GM23338 (cell line): ENCODE results near the gene SLC29A4. TPM values are rescaled to one million over a fixed set of nuclear protein-coding genes. Genes with fewer than 3 reads are reported as not detected.

Source experiments
- ATAC-seq: fragments of 200-7000 bp; cut with Tn5 transposase; 3 replicates; pipeline ENCODE4 v1.9.1; 2020
- DNase-seq: peaks from one replicate; pipeline ENCODE4 v3.0.0-alpha.2; 2015; ENCODE audit warnings: low spot score
- H2AFZ ChIP-seq: fragments of 200-600 bp; sonication (generic); 2 replicates; pipeline ENCODE4 v1.8.0; 2016; ENCODE audit warnings: antibody characterized with exemption, mild to moderate bottlenecking, moderate library complexity
- H3F3A ChIP-seq: fragments of 200-600 bp; sonication (generic); replicated peaks from 2 replicates; pipeline ENCODE4 v1.8.0; 2017; ENCODE audit warnings: antibody characterized with exemption, mixed run types, low read depth
- H3K27ac ChIP-seq: fragments of 200-600 bp; sonication (generic); 2 replicates; pipeline ENCODE4 v1.6.1; 2016; ENCODE audit warnings: low read depth
- H3K27me3 ChIP-seq: fragments of 200-600 bp; sonication (generic); 2 replicates; pipeline ENCODE4 v1.8.0; 2016; ENCODE audit warnings: mild to moderate bottlenecking, mixed run types, moderate library complexity; ENCODE audit not compliant: insufficient read depth
- H3K36me3 ChIP-seq: fragments of 200-600 bp; sonication (generic); 2 replicates; pipeline ENCODE4 v1.8.0; 2016; ENCODE audit warnings: mild to moderate bottlenecking; ENCODE audit not compliant: insufficient read depth
- H3K4me1 ChIP-seq: fragments of 200-600 bp; sonication (generic); 2 replicates; pipeline ENCODE4 v1.8.0; 2016; ENCODE audit warnings: mild to moderate bottlenecking, moderate library complexity; ENCODE audit not compliant: insufficient read depth
- H3K4me2 ChIP-seq: fragments of 200-600 bp; sonication (generic); 2 replicates; pipeline ENCODE4 v1.7.1; 2017; ENCODE audit warnings: mixed run types
- H3K4me3 ChIP-seq: fragments of 200-600 bp; sonication (generic); 2 replicates; pipeline ENCODE4 v1.6.1; 2016; ENCODE audit warnings: mixed run types
- H3K79me2 ChIP-seq: fragments of 200-600 bp; sonication (generic); replicated peaks from 2 replicates; pipeline ENCODE4 v1.8.0; 2017; ENCODE audit warnings: mild to moderate bottlenecking; ENCODE audit not compliant: insufficient read depth
- H3K9me2 ChIP-seq: fragments of 200-600 bp; sonication (generic); 2 replicates; pipeline ENCODE4 v1.8.0; 2017; ENCODE audit not compliant: insufficient read depth
- H4K20me1 ChIP-seq: fragments of 200-600 bp; sonication (generic); replicated peaks from 2 replicates; pipeline ENCODE4 v1.8.0; 2017; ENCODE audit warnings: mild to moderate bottlenecking; ENCODE audit not compliant: insufficient read depth
- H3K27ac Mint-ChIP-seq: 2 replicates; pipeline ENCODE4 v1.8.0; 2020; ENCODE audit warnings: inconsistent platforms, mild to moderate bottlenecking, moderate library complexity, mixed read lengths
- H3K27me3 Mint-ChIP-seq: 3 replicates; pipeline ENCODE4 v1.8.0; 2022; ENCODE audit warnings: low read depth, mild to moderate bottlenecking, moderate library complexity, mixed read lengths, inconsistent platforms; ENCODE audit not compliant: insufficient read depth, poor library complexity
- H3K36me3 Mint-ChIP-seq: 3 replicates; pipeline ENCODE4 v1.8.0; 2021; ENCODE audit warnings: low read depth, mild to moderate bottlenecking, inconsistent platforms, moderate library complexity, mixed read lengths
- H3K4me1 Mint-ChIP-seq: 3 replicates; pipeline ENCODE4 v1.8.0; 2020; ENCODE audit warnings: mild to moderate bottlenecking, inconsistent platforms, mixed read lengths
- H3K4me3 Mint-ChIP-seq: 3 replicates; pipeline ENCODE4 v1.8.0; 2021; ENCODE audit warnings: moderate library complexity, mild to moderate bottlenecking, inconsistent platforms, mixed read lengths
- H3K9me3 Mint-ChIP-seq: 3 replicates; pipeline ENCODE4 v1.8.0; 2020; ENCODE audit warnings: moderate library complexity, mild to moderate bottlenecking, inconsistent platforms, mixed read lengths
- CREB1 ChIP-seq: fragments of 250-450 bp; sonication (Bioruptor Pico); IDR thresholded peaks from 2 replicates; pipeline ENCODE4 v1.5.0; 2020; ENCODE audit warnings: low read depth, mild to moderate bottlenecking, moderate library complexity
- CTCF ChIP-seq, 2 experiments: fragments of 200-600 bp in 1 of 2; sonication (generic) in 1 of 2; conservative IDR thresholded peaks; 2 replicates each; pipeline versions ENCODE4 v1.5.1 to v1.6.1; 2016 to 2017; ENCODE audit warnings: antibody characterized with exemption in 2 of 2, low read depth in 2 of 2, mild to moderate bottlenecking in 2 of 2, moderate library complexity in 1 of 2
- ZNF462 ChIP-seq: fragments of 250-450 bp; sonication (Bioruptor Pico); IDR thresholded peaks from 2 replicates; pipeline ENCODE4 v1.5.0; 2020; ENCODE audit warnings: mild to moderate bottlenecking, moderate library complexity
- polyA plus RNA-seq: library from polyadenylated mRNA; unstranded; fragments of >200 nt; fragmentation: Nextera tagmentation; extraction: Ambion mirVana; gene quantifications from 2 replicates; pipeline ENCODE4 v1.2.1, GENCODE V29; 2016
- total RNA-seq: library from RNA; depleted of rRNA; stranded (reverse); fragments of >200 nt; shearing (Covaris generic); gene quantifications from 2 replicates; pipeline ENCODE4 v1.2.3, GENCODE V29; 2014

SLC29A4 gene
- total and polyA plus RNA-seq, 2 experiments from 2014 or later: 4.8 to 8.1 TPM

- TF ChIP-seq ZNF462 (CRISPR knock-in tag): no peak
These were observed 62.9 kb downstream of the SLC29A4 start (continued) for GRCh38 chr7:5345671-5346070.

- Histone ChIP-seq H3K36me3 (no peaks in the 10 kb centered on the region), H3K4me3 (peak overlapping the region; percentile 52; the same call in 1 of the 2 replicates)
- peak overlapping the region; percentile 32; the same call in 1 of the 3 replicates for H3K4me3 Mint-ChIP-seq
These were observed 65.6 kb downstream of the SLC29A4 start for GRCh38 chr7:5348134-5349004.

More at GRCh38 chr7:5348134-5349004, 65.6 kb downstream of the SLC29A4 start:
- H3K9me2 ChIP-seq: no peaks in the 10 kb centered on the region
- no peaks in the 10 kb centered on the region for H3F3A ChIP-seq
- no peaks in the 10 kb centered on the region for H3K79me2 ChIP-seq
- peaks cover 15% of the 10 kb centered on the region for H3K36me3 Mint-ChIP-seq
- peaks cover 12% of the 10 kb centered on the region for H3K9me3 Mint-ChIP-seq
- H3K4me1 ChIP-seq: peaks cover 26% of the 10 kb centered on the region; the same call in 1 of the 2 replicates
- no peak overlapping the region for H2AFZ ChIP-seq
- peaks cover 43% of the 10 kb centered on the region for H3K27me3 ChIP-seq
- peak; percentile 70 for DNase-seq
- ATAC-seq: peak; percentile 59
- no peak overlapping the region for H3K27ac ChIP-seq
- peaks cover 29% of the 10 kb centered on the region for H3K4me1 Mint-ChIP-seq
- no peaks in the 10 kb centered on the region for H4K20me1 ChIP-seq
- TF ChIP-seq CTCF (conservative IDR thresholded peaks at IDR 0.05; ENCODE audit: low read depth in 2 of 2) (peak in 1 of 2 experiments; percentile 39; a peak in 2 of 4 replicates), CREB1 (no peak)
- H3K27me3 Mint-ChIP-seq: peaks cover 54% of the 10 kb centered on the region
- H3K4me2 ChIP-seq: peak overlapping the region; percentile 85; the same call in 1 of the 2 replicates
- H3K27ac Mint-ChIP-seq: no peak overlapping the region
